IPS DF 6.9 (cell line): Measurements from ENCODE around the gene OVCA2.
"Not testable (repeated sequence)": the region's sequence is repeated elsewhere in the genome, so short reads cannot be mapped to it uniquely, and the experiment has no call there.

Source experiments
- DNase-seq: peaks from one replicate; pipeline ENCODE4 v3.0.0-alpha.2; 2013; ENCODE audit warnings: low read depth, low spot score
- H3K27ac ChIP-seq: one replicate; pipeline ENCODE4 v1.5.1; 2013; ENCODE audit warnings: low read length, control low read depth
- H3K27me3 ChIP-seq: 2 replicates; pipeline ENCODE4 v1.6.1; 2013; ENCODE audit warnings: mild to moderate bottlenecking, low read length; ENCODE audit not compliant: control insufficient read depth, insufficient read depth
- H3K36me3 ChIP-seq: 2 replicates; pipeline ENCODE4 v1.6.1; 2013; ENCODE audit warnings: low read length; ENCODE audit not compliant: control insufficient read depth, insufficient read depth
- H3K4me1 ChIP-seq: 2 replicates; pipeline ENCODE4 v1.6.1; 2013; ENCODE audit warnings: low read length; ENCODE audit not compliant: control insufficient read depth, insufficient read depth
- H3K4me3 ChIP-seq: 2 replicates; pipeline ENCODE4 v1.5.1; 2013; ENCODE audit warnings: mild to moderate bottlenecking, low read length
- H3K9me3 ChIP-seq: 2 replicates; pipeline ENCODE4 v1.6.1; 2013; ENCODE audit warnings: low read length, inconsistent platforms; ENCODE audit not compliant: control insufficient read depth, insufficient read depth
- WGBS: extraction: QIAGEN DNeasy Blood & Tissue Kit; methylation state at CpG from one replicate; pipeline ENCODE4 v1.1.7; 2013; ENCODE audit warnings: mixed read lengths, missing lambda C conversion rate; ENCODE audit not compliant: insufficient read length, insufficient coverage; 5-methylcytosine and 5-hydroxymethylcytosine counted together

OVCA2 gene

GRCh38 chr17:2002767-2003329 is 39.0 kb upstream of the OVCA2 start:
- Histone ChIP-seq H3K9me3 (no peaks in the 10 kb centered on the region), H3K36me3 (no peaks in the 10 kb centered on the region), H3K27ac (no peak overlapping the region), H3K27me3 (peaks cover 3% of the 10 kb centered on the region), H3K4me1 (no peaks in the 10 kb centered on the region; the same call in 1 of the 2 replicates), H3K4me3 (no peak overlapping the region)
- DNase-seq = no peak
- no CpG with 5 or more reads among the region's 16 CpGs for WGBS

- Histone ChIP-seq H3K4me1 (no peaks in the 10 kb centered on the region; the same call in 1 of the 2 replicates), H3K4me3 (no peak overlapping the region), H3K27ac (no peak overlapping the region), H3K36me3 (no peaks in the 10 kb centered on the region), H3K9me3 (no peaks in the 10 kb centered on the region), H3K27me3 (peaks cover 3% of the 10 kb centered on the region)
- no peak for DNase-seq
- WGBS = no CpG with 5 or more reads among the region's 13 CpGs
These were observed 38.3 kb upstream of the OVCA2 start for GRCh38 chr17:2003525-2003924.

DNA sequence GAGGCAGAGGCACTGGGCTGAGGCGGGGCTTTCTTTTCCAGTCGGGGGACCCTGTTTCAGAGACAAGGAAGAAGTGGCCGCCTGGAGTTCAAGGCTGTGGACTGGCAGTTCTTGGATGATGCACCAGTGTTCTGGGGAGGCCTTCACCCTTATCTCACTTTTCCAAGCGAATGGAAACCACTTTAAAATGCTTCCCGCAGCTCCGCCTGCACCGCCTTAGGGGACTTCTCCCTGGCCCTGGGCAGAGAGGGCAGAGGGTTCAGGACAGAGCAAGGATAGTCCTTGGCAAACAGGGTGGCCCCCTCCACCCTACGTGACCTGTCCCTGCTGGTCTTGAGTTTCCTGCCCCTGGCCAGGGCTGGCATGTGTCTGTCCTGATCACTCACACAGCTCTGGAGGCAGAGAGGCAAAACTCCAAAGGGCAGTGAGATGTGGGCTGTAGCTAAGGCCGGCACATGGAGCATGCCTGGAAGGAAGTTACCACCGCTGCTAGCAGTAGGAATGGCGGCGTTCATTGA is 37.3 kb upstream of the OVCA2 start:
- Histone ChIP-seq H3K27me3 (no peaks in the 10 kb centered on the region), H3K4me1 (no peaks in the 10 kb centered on the region; the same call in 1 of the 2 replicates), H3K36me3 (no peaks in the 10 kb centered on the region), H3K27ac (no peak overlapping the region), H3K9me3 (no peaks in the 10 kb centered on the region), H3K4me3 (no peak overlapping the region)
- no peak for DNase-seq
- WGBS = no CpG with 5 or more reads among the region's 12 CpGs

DNA sequence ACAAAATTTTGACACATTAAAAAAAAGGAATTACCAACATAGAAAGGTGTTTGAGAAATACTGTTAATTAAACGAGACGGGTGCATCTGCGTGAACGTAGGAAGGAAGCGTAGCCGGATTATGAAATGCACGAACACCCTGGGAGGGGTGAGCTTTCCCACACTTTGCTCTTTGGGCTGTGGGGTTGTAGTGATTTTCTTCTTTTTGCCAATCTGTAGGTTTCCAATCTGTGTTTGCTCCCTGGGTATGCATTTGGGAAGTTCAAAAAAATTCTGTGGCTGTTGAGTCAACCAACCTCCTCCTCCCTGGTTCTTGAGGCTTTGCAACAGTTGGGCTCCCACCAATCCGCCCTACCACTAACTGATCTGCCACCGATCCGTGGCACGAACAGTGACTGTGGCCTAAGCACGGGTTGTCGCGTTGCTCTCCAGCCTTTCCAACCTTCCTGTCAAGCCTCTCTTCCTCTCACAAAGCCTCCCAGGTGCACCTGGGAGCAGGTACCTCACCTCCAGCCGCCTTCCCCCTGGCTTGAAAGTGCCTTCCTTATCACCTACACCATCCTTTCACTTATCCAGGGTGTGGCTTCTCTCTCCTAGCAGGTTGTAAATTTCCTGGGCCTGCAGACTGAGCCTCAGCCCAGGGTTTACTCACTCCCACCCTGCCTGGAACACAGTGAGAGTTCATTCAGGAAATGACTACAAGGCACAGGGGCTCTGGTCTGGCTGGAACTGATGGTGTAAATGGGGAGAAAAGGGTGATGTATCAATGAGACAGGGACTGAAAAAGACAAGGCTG is 33.3 kb upstream of the OVCA2 start:
- DNase-seq = no peak
- Histone ChIP-seq H3K36me3 (no peaks in the 10 kb centered on the region), H3K9me3 (no peaks in the 10 kb centered on the region), H3K4me3 (no peak overlapping the region), H3K4me1 (peaks cover 1% of the 10 kb centered on the region; the same call in 1 of the 2 replicates), H3K27ac (no peak overlapping the region), H3K27me3 (no peaks in the 10 kb centered on the region)
- no CpG with 5 or more reads among the region's 15 CpGs for WGBS

- DNase-seq = no peak
These were observed 32.1 kb upstream of the OVCA2 start for GRCh38 chr17:2009737-2010136.

DNA sequence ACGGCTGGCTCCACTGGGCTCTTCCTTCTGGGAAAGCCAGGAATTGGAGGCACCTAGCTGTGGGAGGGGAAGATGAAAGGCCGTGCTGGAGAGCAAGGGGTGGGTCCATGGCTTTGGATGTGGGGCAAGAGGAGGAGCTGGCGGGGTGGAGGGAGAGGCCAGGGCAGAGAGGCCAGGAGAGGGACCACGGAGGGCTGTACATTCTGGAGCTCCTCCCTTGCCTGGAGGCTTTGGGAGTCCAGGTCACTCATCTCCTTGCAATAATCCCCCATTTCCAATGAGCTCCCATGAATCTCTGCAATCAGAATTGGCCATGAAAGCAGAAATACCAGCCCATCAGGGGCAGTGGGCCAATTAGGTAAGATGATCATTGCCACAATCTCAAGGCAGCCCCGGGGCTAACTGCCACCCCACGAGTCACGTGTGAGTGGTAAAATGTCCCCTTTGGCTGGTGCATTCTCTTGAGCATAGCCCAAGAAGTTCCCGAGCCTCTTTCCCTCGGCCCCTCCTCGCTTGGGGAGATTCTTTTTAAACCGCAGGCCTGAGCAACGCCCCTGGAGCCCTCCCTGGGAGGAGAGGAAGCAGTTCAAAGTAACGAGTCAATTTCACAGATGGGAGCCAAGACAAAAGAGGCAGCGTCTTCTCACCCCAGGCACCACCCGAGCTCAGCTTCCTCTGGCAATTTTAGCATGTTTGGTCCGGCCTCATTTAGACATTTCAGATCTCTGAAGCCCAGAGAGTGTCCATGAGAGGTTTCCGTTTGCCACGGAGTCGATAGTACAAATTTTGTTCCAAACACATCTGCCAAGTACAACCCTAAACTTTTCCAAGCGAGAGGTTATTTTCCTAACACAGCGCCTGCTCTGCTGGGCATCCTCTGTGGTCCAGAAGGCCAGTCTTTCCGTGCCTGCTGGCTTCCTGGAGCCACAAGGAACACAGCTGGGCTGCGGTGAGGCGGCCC is 30.1 kb upstream of the OVCA2 start:
- H3K27me3 ChIP-seq = no peaks in the 10 kb centered on the region
- no peak overlapping the region for H3K27ac ChIP-seq
- H3K4me1 ChIP-seq = peaks cover 1% of the 10 kb centered on the region; the same call in 1 of the 2 replicates
- no peak overlapping the region for H3K4me3 ChIP-seq
- WGBS = no CpG with 5 or more reads among the region's 24 CpGs
- no peak for DNase-seq
- H3K36me3 ChIP-seq = no peaks in the 10 kb centered on the region
- H3K9me3 ChIP-seq = no peaks in the 10 kb centered on the region

More at GRCh38 chr17:2009737-2010136, 32.1 kb upstream of the OVCA2 start:
- H3K9me3 ChIP-seq = no peaks in the 10 kb centered on the region
- no peaks in the 10 kb centered on the region for H3K27me3 ChIP-seq
- no peaks in the 10 kb centered on the region for H3K36me3 ChIP-seq
- no CpG with 5 or more reads among the region's 10 CpGs for WGBS
- no peak overlapping the region for H3K4me3 ChIP-seq
- no peak overlapping the region for H3K27ac ChIP-seq
- peaks cover 1% of the 10 kb centered on the region; the same call in 1 of the 2 replicates for H3K4me1 ChIP-seq

- H3K9me3 ChIP-seq = no peaks in the 10 kb centered on the region
- no peak overlapping the region for H3K4me3 ChIP-seq
- H3K36me3 ChIP-seq = no peaks in the 10 kb centered on the region
- no CpG with 5 or more reads among the region's 4 CpGs for WGBS
- H3K27ac ChIP-seq = no peak overlapping the region
- peaks cover 2% of the 10 kb centered on the region; the same call in 1 of the 2 replicates for H3K4me1 ChIP-seq
- DNase-seq = no peak
- no peaks in the 10 kb centered on the region for H3K27me3 ChIP-seq
These were observed 29.3 kb upstream of the OVCA2 start for GRCh38 chr17:2012499-2012898.

- not testable (repeated sequence) for H3K36me3 ChIP-seq, H3K4me3 ChIP-seq, H3K9me3 ChIP-seq, H3K4me1 ChIP-seq, H3K27me3 ChIP-seq, DNase-seq, H3K27ac ChIP-seq
- no CpG with 5 or more reads among the region's 6 CpGs for WGBS
These were observed 28.4 kb upstream of the OVCA2 start for GRCh38 chr17:2013220-2013993.

DNA sequence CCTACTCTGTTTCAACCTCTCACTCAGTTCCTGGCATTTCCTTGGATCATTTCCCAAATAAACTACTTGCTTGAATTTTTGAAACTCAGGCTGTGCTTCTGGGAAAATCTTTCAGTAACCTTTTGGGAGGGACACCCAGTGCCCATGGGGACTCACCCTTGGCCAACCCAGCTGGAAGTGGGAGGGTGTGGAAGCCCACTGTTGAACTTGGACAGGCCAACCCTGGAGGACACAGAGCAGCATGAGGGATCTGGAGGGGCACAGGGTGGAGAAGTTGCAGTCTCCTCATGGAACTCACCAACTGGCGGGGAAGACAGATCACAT is 27.9 kb upstream of the OVCA2 start:
- Histone ChIP-seq H3K4me1 (peaks cover 2% of the 10 kb centered on the region; the same call in 1 of the 2 replicates), H3K9me3 (no peaks in the 10 kb centered on the region), H3K36me3 (no peaks in the 10 kb centered on the region), H3K27me3 (no peaks in the 10 kb centered on the region), H3K27ac (no peak overlapping the region), H3K4me3 (no peak overlapping the region)
- no CpG with 5 or more reads among the region's 1 CpG for WGBS
- DNase-seq = no peak
